ENCODE results near the gene EEFSEC.

GRCh38 chr3:128254967-128255366 is 101.7 kb downstream of the EEFSEC start:
- TF ChIP-seq, protein P1, sequence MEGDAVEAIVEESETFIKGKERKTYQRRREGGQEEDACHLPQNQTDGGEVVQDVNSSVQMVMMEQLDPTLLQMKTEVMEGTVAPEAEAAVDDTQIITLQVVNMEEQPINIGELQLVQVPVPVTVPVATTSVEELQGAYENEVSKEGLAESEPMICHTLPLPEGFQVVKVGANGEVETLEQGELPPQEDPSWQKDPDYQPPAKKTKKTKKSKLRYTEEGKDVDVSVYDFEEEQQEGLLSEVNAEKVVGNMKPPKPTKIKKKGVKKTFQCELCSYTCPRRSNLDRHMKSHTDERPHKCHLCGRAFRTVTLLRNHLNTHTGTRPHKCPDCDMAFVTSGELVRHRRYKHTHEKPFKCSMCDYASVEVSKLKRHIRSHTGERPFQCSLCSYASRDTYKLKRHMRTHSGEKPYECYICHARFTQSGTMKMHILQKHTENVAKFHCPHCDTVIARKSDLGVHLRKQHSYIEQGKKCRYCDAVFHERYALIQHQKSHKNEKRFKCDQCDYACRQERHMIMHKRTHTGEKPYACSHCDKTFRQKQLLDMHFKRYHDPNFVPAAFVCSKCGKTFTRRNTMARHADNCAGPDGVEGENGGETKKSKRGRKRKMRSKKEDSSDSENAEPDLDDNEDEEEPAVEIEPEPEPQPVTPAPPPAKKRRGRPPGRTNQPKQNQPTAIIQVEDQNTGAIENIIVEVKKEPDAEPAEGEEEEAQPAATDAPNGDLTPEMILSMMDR (IDR thresholded peaks at IDR 0.05) = no peak
- no peak for TF ChIP-seq ZFX (IDR thresholded peaks at IDR 0.05; ENCODE audit: borderline replicate concordance)
